Keratinocyte (primary cell): ENCODE results near the gene CAPN1. TPM values are rescaled to one million over a fixed set of nuclear protein-coding genes. Genes with fewer than 3 reads are reported as not detected.
"Not testable (repeated sequence)": the region's sequence is repeated elsewhere in the genome, so short reads cannot be mapped to it uniquely, and the experiment has no call there.

Experiments used
- DNase-seq: peaks from one replicate; pipeline ENCODE4 v3.0.0-alpha.2; 2011; ENCODE audit warnings: low read depth, missing footprints, low spot score
- FAIRE-seq: peaks from 2 replicates; lab custom pipeline; 2011; peaks lifted over from hg19 to GRCh38; lab: Jason Lieb, UNC
- H2AFZ ChIP-seq: 2 replicates; pipeline ENCODE4 v1.6.0; 2012; ENCODE audit warnings: low read length, control low read depth, inconsistent platforms; ENCODE audit not compliant: control insufficient read depth
- H3K27ac ChIP-seq: 2 replicates; pipeline ENCODE4 v1.5.1; 2011; ENCODE audit warnings: low read length; ENCODE audit not compliant: control insufficient read depth, insufficient read depth
- H3K27me3 ChIP-seq: 3 replicates; pipeline ENCODE4 v1.6.0; 2011; ENCODE audit warnings: low read length; ENCODE audit not compliant: control insufficient read depth, insufficient read depth; ENCODE audit errors: extremely low read depth
- H3K36me3 ChIP-seq, 2 experiments: 2 replicates in 1 of 2; 3 replicates in 1 of 2; pipeline ENCODE4 v1.5.1; 2011; ENCODE audit warnings: low read length in 2 of 2, mild to moderate bottlenecking in 1 of 2; ENCODE audit not compliant: control insufficient read depth in 2 of 2, insufficient read depth in 2 of 2; ENCODE audit errors: extremely low read depth in 1 of 2
- H3K4me1 ChIP-seq: 3 replicates; pipeline ENCODE4 v1.5.1; 2011; ENCODE audit warnings: low read length; ENCODE audit not compliant: control insufficient read depth, insufficient read depth; ENCODE audit errors: extremely low read depth
- H3K4me2 ChIP-seq: 3 replicates; pipeline ENCODE4 v1.6.0; 2011; ENCODE audit warnings: low read depth, low read length; ENCODE audit not compliant: control insufficient read depth, insufficient read depth; ENCODE audit errors: extremely low read depth
- H3K4me3 ChIP-seq, 3 experiments: fragments of 200-600 bp in 1 of 3; sonication (generic) in 1 of 3; 2 replicates in 2 of 3; 3 replicates in 1 of 3; pipeline ENCODE4 v1.5.1; 2011 to 2016; ENCODE audit warnings: low read length in 3 of 3, mild to moderate bottlenecking in 3 of 3, control low read depth in 2 of 3, inconsistent platforms in 1 of 3, low read depth in 1 of 3, mixed read lengths in 1 of 3, mixed run types in 1 of 3, moderate library complexity in 1 of 3; ENCODE audit not compliant: control insufficient read depth in 2 of 3, insufficient read depth in 2 of 3; ENCODE audit errors: extremely low read depth in 1 of 3
- H3K79me2 ChIP-seq: 2 replicates; pipeline ENCODE4 v1.6.0; 2012; ENCODE audit warnings: low read length; ENCODE audit not compliant: control insufficient read depth, insufficient read depth
- H3K9ac ChIP-seq: 3 replicates; pipeline ENCODE4 v1.6.0; 2011; ENCODE audit warnings: low read length; ENCODE audit not compliant: control insufficient read depth, insufficient read depth; ENCODE audit errors: extremely low read depth
- H3K9me1 ChIP-seq: 3 replicates; pipeline ENCODE4 v1.6.0; 2011; ENCODE audit warnings: low read length; ENCODE audit not compliant: control insufficient read depth, insufficient read depth; ENCODE audit errors: extremely low read depth
- H3K9me3 ChIP-seq: 2 replicates; pipeline ENCODE4 v1.5.1; 2012; ENCODE audit warnings: low read depth, low read length; ENCODE audit not compliant: control insufficient read depth
- H4K20me1 ChIP-seq: 3 replicates; pipeline ENCODE4 v1.6.0; 2011; ENCODE audit warnings: low read length; ENCODE audit not compliant: control insufficient read depth, insufficient read depth; ENCODE audit errors: extremely low read depth
- CTCF ChIP-seq, 3 experiments: IDR thresholded peaks in 1 of 3; conservative IDR thresholded peaks in 1 of 3; optimal IDR thresholded peaks in 1 of 3; 2 replicates in 2 of 3; 3 replicates in 1 of 3; pipeline versions ENCODE3 to v1.5.1; 2011; ENCODE audit warnings: low read length in 3 of 3, mild to moderate bottlenecking in 3 of 3, moderate library complexity in 2 of 3, control low read depth in 1 of 3, inconsistent platforms in 1 of 3; ENCODE audit not compliant: insufficient read depth in 2 of 3; ENCODE audit errors: extremely low read depth in 1 of 3
- EZH2 ChIP-seq: IDR thresholded peaks from one replicate; pipeline ENCODE4 v1.6.1; 2012; ENCODE audit warnings: inconsistent platforms, mild to moderate bottlenecking, low read length, moderate library complexity
- dilution Hi-C: fragments of 300-500 bp; cut with MboI; formaldehyde crosslinking; loops from one replicate; pipeline ENCODE4 v1.7.0; 2020; ENCODE audit warnings: low sequenced_read_pairs; ENCODE audit not compliant: extremely low pct_ligation_motif_present
- polyA plus RNA-seq, 5 experiments: library from polyadenylated mRNA; depleted of rRNA in 3 of 5; stranded (reverse) in 3 of 5; stranded (forward) in 1 of 5; unstranded in 1 of 5; fragments of >200 nt; gene quantifications; 1 replicate in 1 of 5; 2 replicates in 3 of 5; 3 replicates in 1 of 5; pipeline versions ENCODE4 v1.2.1 to v1.2.3, GENCODE V29; 2011 to 2012; ENCODE audit warnings: missing spikeins in 2 of 5, low read depth in 1 of 5, low replicate concordance in 1 of 5

The CAPN1 gene
- polyA plus RNA-seq, 1 donor (not counting 4 experiments of a cell fraction or from before 2014, with no cell fraction given) = 250 TPM

- dilution Hi-C loops = no loop called here
Measured at GRCh38 chr11:65172600-65172999, 9.1 kb upstream of the CAPN1 start.

DNA sequence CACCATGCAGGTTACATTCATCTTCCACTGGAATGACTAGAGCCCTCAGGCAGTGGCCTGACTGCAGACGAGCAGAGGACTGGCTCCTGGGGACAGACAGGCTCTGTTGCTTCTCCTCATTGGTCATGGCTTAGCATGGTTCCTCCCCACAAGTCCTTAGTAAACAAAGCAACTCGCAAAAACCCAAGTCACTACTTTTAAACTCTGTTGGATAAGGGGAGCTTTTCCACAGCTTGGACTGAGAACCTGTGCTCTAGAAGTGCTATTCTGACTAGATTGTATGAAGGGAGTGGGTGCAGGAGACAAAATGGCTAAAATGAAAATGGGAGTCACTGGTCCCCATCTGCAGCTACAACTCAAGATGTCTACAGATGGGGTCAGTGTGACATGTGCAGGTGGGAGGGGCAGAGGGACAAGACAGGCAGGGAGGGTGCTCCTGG lies 7.1 kb upstream of the CAPN1 start:
- H3K36me3 ChIP-seq, H3K27ac ChIP-seq, H3K9me1 ChIP-seq, DNase-seq, H3K79me2 ChIP-seq, dilution Hi-C loops, H3K9ac ChIP-seq, H2AFZ ChIP-seq, H3K27me3 ChIP-seq, H3K4me1 ChIP-seq, H3K4me3 ChIP-seq, FAIRE-seq, H4K20me1 ChIP-seq, H3K9me3 ChIP-seq, H3K4me2 ChIP-seq: not testable (repeated sequence)

More at GRCh38 chr11:65172600-65172999, 9.1 kb upstream of the CAPN1 start:
- H2AFZ ChIP-seq = no peak overlapping the region
- no peaks in the 10 kb centered on the region for H3K79me2 ChIP-seq
- no peak overlapping the region for H3K27ac ChIP-seq
- no peak overlapping the region for H3K9ac ChIP-seq
- no peaks in the 10 kb centered on the region for H4K20me1 ChIP-seq
- TF ChIP-seq CTCF (optimal IDR thresholded peaks at IDR 0.05 in 1 of 3, IDR thresholded peaks at IDR 0.05 in 1 of 3, conservative IDR thresholded peaks at IDR 0.05 in 1 of 3; ENCODE audit: extremely low read depth in 1 of 3, insufficient read depth in 2 of 3, low read length in 3 of 3) = no peak
- no peak for TF ChIP-seq EZH2
- H3K9me1 ChIP-seq = no peaks in the 10 kb centered on the region
- DNase-seq (no peak), FAIRE-seq (no peak)
- no peaks in the 10 kb centered on the region for H3K36me3 ChIP-seq
- H3K9me3 ChIP-seq = no peaks in the 10 kb centered on the region
- H3K4me1 ChIP-seq = no peaks in the 10 kb centered on the region
- no peak overlapping the region for H3K4me2 ChIP-seq
- H3K4me3 ChIP-seq = no peak overlapping the region
- H3K27me3 ChIP-seq = no peaks in the 10 kb centered on the region
